ENCODE data around the gene ZNF511. TPM values are rescaled to one million over a fixed set of nuclear protein-coding genes. Genes with fewer than 3 reads are reported as not detected.
"Not testable (repeated sequence)": the region's sequence is repeated elsewhere in the genome, so short reads cannot be mapped to it uniquely, and the experiment has no call there.

The ZNF511 gene
- total RNA-seq, 6 donors from 2014 or later: 12.6 to 44.2 (median 33.0) TPM

- ATAC-seq (ENCODE audit: low FRiP score in 2 of 2) (no peak), DNase-seq (peak in 1 of 2 donors; percentile 58)
- Histone ChIP-seq H3K4me1 (peaks cover 42 to 58% (median 46%) of the 10 kb centered on the region in 4 donors), H3K27ac (peak overlapping the region in 1 of 4 donors; percentile 19), H3K9me3 (no peaks in the 10 kb centered on the region), H3K27me3 (no peaks in the 10 kb centered on the region), H3K36me3 (peaks cover 0 to 5% (median 1%) of the 10 kb centered on the region in 4 donors), H3K4me3 (peak overlapping the region in 1 of 4 donors; percentile 98)
- no peak for TF ChIP-seq POLR2AphosphoS5 (IDR thresholded peaks at IDR 0.05)
- TF ChIP-seq CTCF (IDR thresholded peaks at IDR 0.05): no peak
- TF ChIP-seq POLR2A (IDR thresholded peaks at IDR 0.05): no peak
- no peak for TF ChIP-seq EP300 (IDR thresholded peaks at IDR 0.05)
- WGBS, 2 donors: 83 to 88% methylated on average over 2 to 14 of the region's 14 CpGs
Measured at GRCh38 chr10:133262696-133263095, 46.0 kb upstream of the ZNF511 start.

GRCh38 chr10:133263674-133264073 is 45.0 kb upstream of the ZNF511 start:
- Histone ChIP-seq H3K9me3 (no peaks in the 10 kb centered on the region), H3K27me3 (no peaks in the 10 kb centered on the region), H3K36me3 (peaks cover 0 to 10% (median 5%) of the 10 kb centered on the region in 4 donors), H3K4me3 (no peak overlapping the region), H3K27ac (no peak overlapping the region), H3K4me1 (peaks cover 32 to 48% (median 36%) of the 10 kb centered on the region in 4 donors)
- 89 to 95% methylated on average over 8 to 10 of the region's 10 CpGs for WGBS, 2 donors
- DNase-seq (peak in 1 of 2 donors; percentile 53), ATAC-seq (ENCODE audit: low FRiP score in 2 of 2) (no peak)
- TF ChIP-seq EP300 (IDR thresholded peaks at IDR 0.05) (no peak), POLR2AphosphoS5 (IDR thresholded peaks at IDR 0.05) (no peak), POLR2A (IDR thresholded peaks at IDR 0.05) (no peak), CTCF (IDR thresholded peaks at IDR 0.05) (no peak)

GRCh38 chr10:133264461-133264860 is 44.3 kb upstream of the ZNF511 start:
- H3K4me1 ChIP-seq: peaks cover 25 to 40% (median 28%) of the 10 kb centered on the region in 4 donors
- peak in 1 of 2 donors; percentile 46 for DNase-seq
- H3K27me3 ChIP-seq: no peaks in the 10 kb centered on the region
- H3K27ac ChIP-seq: no peak overlapping the region
- no peaks in the 10 kb centered on the region for H3K9me3 ChIP-seq
- WGBS, 2 donors: 51 to 76% methylated on average over 6 to 9 of the region's 9 CpGs
- TF ChIP-seq EP300 (IDR thresholded peaks at IDR 0.05): no peak
- TF ChIP-seq CTCF (IDR thresholded peaks at IDR 0.05): no peak
- no peak for TF ChIP-seq POLR2AphosphoS5 (IDR thresholded peaks at IDR 0.05)
- TF ChIP-seq POLR2A (IDR thresholded peaks at IDR 0.05): peak in 1 of 4 donors; percentile 18
- no peak for ATAC-seq (ENCODE audit: low FRiP score in 2 of 2)
- H3K36me3 ChIP-seq: peaks cover 0 to 12% (median 8%) of the 10 kb centered on the region in 4 donors
- H3K4me3 ChIP-seq: no peak overlapping the region

GRCh38 chr10:133265052-133265451 is 43.7 kb upstream of the ZNF511 start:
- not testable (repeated sequence) for DNase-seq; H3K27me3 ChIP-seq; H3K9me3 ChIP-seq; H3K27ac ChIP-seq; H3K4me3 ChIP-seq; ATAC-seq (ENCODE audit: low FRiP score in 2 of 2)
- H3K36me3 ChIP-seq: peaks cover 0 to 17% (median 13%) of the 10 kb centered on the region in 4 donors
- WGBS, 2 donors: 70 to 89% methylated on average over 10 of the region's 10 CpGs
- H3K4me1 ChIP-seq: peaks cover 19 to 34% (median 22%) of the 10 kb centered on the region in 4 donors

GRCh38 chr10:133266056-133266795 is 42.5 kb upstream of the ZNF511 start:
- peak in 1 of 2 donors; percentile 71 for DNase-seq
- Histone ChIP-seq H3K36me3 (peaks cover 0 to 28% (median 22%) of the 10 kb centered on the region in 4 donors), H3K9me3 (no peaks in the 10 kb centered on the region), H3K27ac (no peak overlapping the region), H3K4me3 (no peak overlapping the region), H3K27me3 (no peaks in the 10 kb centered on the region), H3K4me1 (peaks cover 7 to 22% (median 11%) of the 10 kb centered on the region in 4 donors)
- ATAC-seq (ENCODE audit: low FRiP score in 2 of 2): no peak
- 90 to 94% methylated on average over 15 to 16 of the region's 21 CpGs for WGBS, 2 donors
- TF ChIP-seq CTCF (IDR thresholded peaks at IDR 0.05): no peak
- TF ChIP-seq EP300 (IDR thresholded peaks at IDR 0.05): no peak
- TF ChIP-seq POLR2AphosphoS5 (IDR thresholded peaks at IDR 0.05): no peak
- TF ChIP-seq POLR2A (IDR thresholded peaks at IDR 0.05): no peak

All from upper lobe of left lung (tissue), 6 donors.